Esophagus squamous epithelium (tissue), 4 donors: ENCODE measurements around the gene GSPT1.

Source experiments
- CTCF ChIP-seq, 6 experiments: fragments of 450-650 bp in 4 of 6; fragments of 200-600 bp in 2 of 6; sonication (generic) in 2 of 6; IDR thresholded peaks; one replicate each; pipeline ENCODE4 v1.5.1; 2016 to 2019; ENCODE audit warnings: antibody characterized with exemption in 6 of 6, mild to moderate bottlenecking in 4 of 6, moderate library complexity in 4 of 6
- POLR2A ChIP-seq, 4 donors: fragments of 450-650 bp; IDR thresholded peaks; one replicate each; pipeline ENCODE4 v1.6.1; 2017; ENCODE audit warnings: antibody characterized with exemption in 4 of 4, mild to moderate bottlenecking in 4 of 4, moderate library complexity in 3 of 4

GRCh38 chr16:11901091-11901490, 14.7 kb downstream of the GSPT1 start:
- no peak for TF ChIP-seq CTCF (IDR thresholded peaks at IDR 0.05)
- TF ChIP-seq POLR2A (IDR thresholded peaks at IDR 0.05) = no peak
